Retina (tissue), 1 donor: ENCODE measurements around the gene CNKSR2.

ENCODE experiments used
- DNase-seq: peaks from one replicate; pipeline ENCODE4 v3.0.0-alpha.2; 2016

Gene CNKSR2

GRCh38 chrX:21374163-21374993 lies at the start of gene CNKSR2:
TSS of gene CNKSR2 (plus strand) at chrX:21374418. CDS start at chrX:21374898, 480 bp downstream.
- peak; percentile 85 for DNase-seq

GRCh38 chrX:21354725-21355124 lies 19.5 kb upstream of the CNKSR2 start:
- no peak for DNase-seq

- DNase-seq = no peak
Observed at GRCh38 chrX:21355831-21356230, 18.4 kb upstream of the CNKSR2 start.

GRCh38 chrX:21369613-21370012 lies 4.6 kb upstream of the CNKSR2 start:
- DNase-seq = no peak

- no peak for DNase-seq
Observed at GRCh38 chrX:21373001-21373400, 1.2 kb upstream of the CNKSR2 start.

GRCh38 chrX:21373637-21374162 lies 518 bp upstream of the CNKSR2 start:
- peak; percentile 87 for DNase-seq

GRCh38 chrX:21374994-21375707 lies 933 bp downstream of the CNKSR2 start:
- DNase-seq = peak; percentile 57

GRCh38 chrX:21375708-21376009 lies 1.4 kb downstream of the CNKSR2 start:
- DNase-seq = peak; percentile 61

- no peak for DNase-seq
Observed at GRCh38 chrX:21376636-21377035, 2.4 kb downstream of the CNKSR2 start.

GRCh38 chrX:21379991-21380390 lies 5.8 kb downstream of the CNKSR2 start:
- no peak for DNase-seq

GRCh38 chrX:21382715-21383114 lies 8.5 kb downstream of the CNKSR2 start:
- DNase-seq = no peak

GRCh38 chrX:21383546-21383945 lies 9.3 kb downstream of the CNKSR2 start:
- DNase-seq = no peak

GRCh38 chrX:21384178-21384577 lies 10.0 kb downstream of the CNKSR2 start:
- no peak for DNase-seq

- no peak for DNase-seq
Observed at GRCh38 chrX:21394792-21395191, 20.6 kb downstream of the CNKSR2 start.

- DNase-seq = no peak
Observed at GRCh38 chrX:21398426-21398825, 24.2 kb downstream of the CNKSR2 start.

GRCh38 chrX:21400408-21401121 lies 26.3 kb downstream of the CNKSR2 start:
- DNase-seq = no peak

GRCh38 chrX:21408307-21408706 lies 34.1 kb downstream of the CNKSR2 start:
- DNase-seq = no peak

- DNase-seq = no peak
Observed at GRCh38 chrX:21408788-21409187, 34.6 kb downstream of the CNKSR2 start.

- DNase-seq = no peak
Observed at GRCh38 chrX:21412029-21412428, 37.8 kb downstream of the CNKSR2 start.

- no peak for DNase-seq
Observed at GRCh38 chrX:21412883-21413282, 38.7 kb downstream of the CNKSR2 start.

- no peak for DNase-seq
Observed at GRCh38 chrX:21427086-21427485, 52.9 kb downstream of the CNKSR2 start.

GRCh38 chrX:21437036-21437435 lies 62.8 kb downstream of the CNKSR2 start:
- DNase-seq = no peak

GRCh38 chrX:21438792-21439191 lies 64.6 kb downstream of the CNKSR2 start:
- no peak for DNase-seq

- no peak for DNase-seq
Observed at GRCh38 chrX:21440911-21441310, 66.7 kb downstream of the CNKSR2 start.
